8988T (cell line): Measurements from ENCODE around the gene SLC35D3.
"Not testable (repeated sequence)": the region's sequence is repeated elsewhere in the genome, so short reads cannot be mapped to it uniquely, and the experiment has no call there.

Experiments used
- DNase-seq: peaks from one replicate; pipeline ENCODE4 v3.0.0; 2011

Gene SLC35D3

GRCh38 chr6:136923116-136923953, 1.2 kb downstream of the SLC35D3 start:
- peak; percentile 29 for DNase-seq

GRCh38 chr6:136923954-136924673, 2.0 kb downstream of the SLC35D3 start:
- DNase-seq = peak; percentile 38

DNA sequence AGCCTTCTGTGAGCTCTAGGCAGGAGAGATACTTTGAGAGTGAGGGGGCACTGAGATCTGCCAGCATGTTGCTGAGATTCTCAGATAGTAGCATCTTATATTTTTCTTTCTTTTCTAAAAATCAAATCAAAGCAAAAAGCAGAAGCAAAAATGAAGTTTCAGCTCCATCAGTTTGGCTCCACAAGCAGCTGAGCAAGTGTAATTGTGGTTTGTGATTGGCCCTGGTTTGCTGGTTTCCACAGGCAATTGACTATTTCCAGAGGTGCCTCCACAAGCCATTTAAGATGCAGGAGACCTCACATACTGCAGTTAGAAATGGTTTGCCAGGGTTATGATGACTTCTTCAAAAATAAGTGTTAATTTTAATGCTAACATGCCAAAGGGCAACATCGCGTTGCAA, 4.3 kb downstream of the SLC35D3 start:
- DNase-seq = no peak

DNA sequence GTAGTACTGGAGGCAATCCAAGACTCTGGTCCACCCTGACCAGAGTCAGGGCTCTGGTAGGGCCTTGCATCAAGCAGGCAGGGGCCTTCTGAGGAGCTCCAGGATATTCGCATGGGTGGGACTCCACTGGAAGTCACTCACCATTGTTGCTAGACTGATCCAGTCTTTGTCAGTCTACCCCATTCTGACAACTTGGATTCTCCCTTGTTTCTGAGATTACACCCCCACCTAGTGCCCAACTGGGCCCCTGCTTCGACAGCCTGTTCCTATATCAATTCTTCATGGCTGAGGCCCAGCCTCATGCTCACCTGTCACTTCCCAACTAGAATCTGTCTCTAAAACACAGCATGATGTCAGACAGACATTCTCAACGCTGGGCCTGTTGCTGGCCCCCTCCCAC, 5.2 kb downstream of the SLC35D3 start:
- DNase-seq = peak; percentile 51

GRCh38 chr6:136930528-136930927, 8.4 kb downstream of the SLC35D3 start:
- DNase-seq = no peak

GRCh38 chr6:136932599-136932998, 10.5 kb downstream of the SLC35D3 start:
- no peak for DNase-seq

- no peak for DNase-seq
Measured at GRCh38 chr6:136945072-136945471, 23.0 kb downstream of the SLC35D3 start.

- DNase-seq = no peak
Measured at GRCh38 chr6:136945711-136946121, 23.6 kb downstream of the SLC35D3 start.

DNA sequence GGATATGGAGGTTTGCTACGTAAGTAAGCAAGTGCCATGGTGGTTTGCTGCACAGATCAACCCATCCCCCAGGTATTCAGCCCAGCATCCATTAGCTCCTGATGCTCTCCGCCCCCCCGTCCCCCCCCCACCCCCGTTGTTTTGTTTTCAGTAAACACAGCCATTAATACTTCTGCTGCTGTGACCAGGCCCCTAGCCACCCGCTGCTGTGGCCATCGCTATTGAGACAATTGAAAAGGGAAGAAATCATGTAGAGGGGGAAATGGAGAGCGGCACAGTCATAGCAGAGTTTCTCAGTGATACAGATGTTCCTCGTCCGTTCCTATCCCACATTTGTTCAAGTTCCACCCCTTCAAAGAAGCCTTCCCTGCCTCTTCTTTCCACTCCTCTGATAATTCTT, 24.9 kb downstream of the SLC35D3 start:
- DNase-seq = no peak

GRCh38 chr6:136949957-136950356, 27.9 kb downstream of the SLC35D3 start:
- DNase-seq = not testable (repeated sequence)

- no peak for DNase-seq
Measured at GRCh38 chr6:136950436-136951126, 28.5 kb downstream of the SLC35D3 start.

- no peak for DNase-seq
Measured at GRCh38 chr6:136952714-136953260, 30.7 kb downstream of the SLC35D3 start.

GRCh38 chr6:136955123-136955522, 33.0 kb downstream of the SLC35D3 start:
- DNase-seq = no peak

DNA sequence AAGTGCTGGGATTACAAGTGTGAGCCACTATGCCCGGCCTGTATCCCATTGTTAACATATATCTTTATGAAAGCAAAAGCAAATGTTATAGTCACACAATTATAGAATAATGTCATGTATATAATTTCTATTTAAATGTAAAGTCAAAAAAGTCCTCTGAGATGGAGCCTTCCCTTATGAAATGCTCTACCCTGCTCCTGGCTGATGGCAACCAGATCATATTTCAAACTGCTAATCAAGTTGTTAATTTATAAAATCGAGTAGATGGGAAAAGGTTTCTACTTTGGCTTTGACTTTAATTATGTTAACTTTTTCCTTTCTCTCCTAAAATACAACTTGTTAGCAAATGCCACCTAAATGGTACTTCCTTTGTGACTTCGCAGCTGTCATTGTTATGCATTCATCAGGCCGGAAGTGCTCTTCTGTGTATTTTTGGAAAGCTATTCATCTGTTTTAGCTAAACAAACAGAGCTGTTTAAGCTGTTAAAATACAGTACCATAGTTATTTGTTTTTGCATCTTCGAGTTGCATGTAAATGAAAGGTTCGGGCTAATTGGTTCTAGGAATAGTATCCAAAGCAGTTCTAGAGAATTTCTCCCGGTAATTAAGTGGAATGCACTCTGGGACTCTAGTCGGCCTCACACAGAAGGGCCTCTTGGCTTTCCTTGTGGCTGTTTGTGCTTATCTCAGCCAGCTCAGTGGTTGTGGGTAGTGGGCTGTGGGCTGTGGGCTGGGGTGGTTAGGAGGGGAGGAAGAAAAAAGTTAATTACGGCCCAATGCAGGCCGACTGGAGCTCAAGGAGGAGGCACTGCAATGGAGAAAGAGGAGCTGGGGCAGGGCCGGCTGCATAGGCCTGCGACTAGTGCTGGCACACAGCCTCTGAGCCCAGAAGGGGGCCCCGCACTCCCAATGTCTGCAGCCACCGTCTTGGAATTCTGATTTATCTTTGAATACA, 34.8 kb downstream of the SLC35D3 start:
- DNase-seq = no peak

DNA sequence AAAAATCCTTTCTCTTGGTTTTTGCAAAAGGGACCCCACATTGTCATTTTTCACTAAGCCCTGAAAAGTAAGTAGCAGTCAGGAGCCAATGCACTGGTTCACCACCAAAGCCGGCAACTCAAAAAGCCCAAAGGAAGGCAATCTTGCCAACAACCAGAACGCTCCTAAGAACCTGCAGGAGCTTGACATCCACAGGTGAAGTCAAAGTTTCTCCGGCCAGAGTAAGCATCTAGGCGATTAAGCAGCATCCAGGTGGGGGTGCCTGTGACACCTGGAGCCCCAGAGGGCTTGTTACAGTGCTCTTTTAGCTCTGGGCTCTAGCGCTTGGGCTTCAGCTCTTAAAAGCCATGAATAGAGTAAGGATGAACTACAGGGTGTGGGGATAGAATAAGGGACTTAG, 36.1 kb downstream of the SLC35D3 start:
- DNase-seq = no peak

- DNase-seq = no peak
Measured at GRCh38 chr6:136959471-136959891, 37.4 kb downstream of the SLC35D3 start.

DNA sequence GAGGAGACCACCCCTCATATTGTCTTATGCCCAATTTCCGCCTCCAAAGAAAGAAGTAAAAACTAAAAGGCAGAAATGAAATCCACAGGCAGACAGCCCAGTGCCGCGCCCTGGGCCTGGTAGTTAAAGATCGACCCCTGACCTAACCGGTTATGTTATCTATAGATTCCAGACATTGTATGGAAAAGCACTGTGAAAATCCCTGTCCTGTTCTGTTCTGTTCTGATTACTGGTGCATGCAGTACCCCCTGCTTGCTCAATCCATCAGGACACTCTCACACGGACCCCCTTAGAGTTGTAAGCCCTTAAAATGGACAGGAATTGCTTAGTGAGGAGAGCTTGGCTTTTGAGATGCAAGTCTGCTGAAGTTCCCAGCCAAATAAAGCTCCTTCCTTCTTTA, 37.8 kb downstream of the SLC35D3 start:
- DNase-seq = not testable (repeated sequence)

GRCh38 chr6:136960781-136961180, 38.7 kb downstream of the SLC35D3 start:
- no peak for DNase-seq

DNA sequence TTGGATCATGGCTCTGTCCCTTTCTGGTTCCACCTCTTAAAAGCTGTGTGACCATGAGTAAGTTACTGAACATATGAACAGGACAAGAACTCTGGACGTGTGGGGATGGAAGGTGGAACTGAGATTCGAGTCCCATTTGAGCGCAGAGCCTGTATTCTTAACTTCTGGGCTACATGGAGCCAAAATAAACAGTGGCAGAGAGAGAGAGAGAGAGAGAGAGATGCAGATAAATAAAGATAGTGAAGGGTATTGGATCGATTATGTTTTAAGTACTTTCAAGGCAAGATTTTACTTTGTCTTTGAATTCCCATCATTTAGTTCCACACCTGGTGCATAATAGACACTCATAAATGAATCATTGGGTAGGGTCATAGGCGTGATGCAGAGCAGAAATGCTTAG, 39.7 kb downstream of the SLC35D3 start:
- no peak for DNase-seq

DNA sequence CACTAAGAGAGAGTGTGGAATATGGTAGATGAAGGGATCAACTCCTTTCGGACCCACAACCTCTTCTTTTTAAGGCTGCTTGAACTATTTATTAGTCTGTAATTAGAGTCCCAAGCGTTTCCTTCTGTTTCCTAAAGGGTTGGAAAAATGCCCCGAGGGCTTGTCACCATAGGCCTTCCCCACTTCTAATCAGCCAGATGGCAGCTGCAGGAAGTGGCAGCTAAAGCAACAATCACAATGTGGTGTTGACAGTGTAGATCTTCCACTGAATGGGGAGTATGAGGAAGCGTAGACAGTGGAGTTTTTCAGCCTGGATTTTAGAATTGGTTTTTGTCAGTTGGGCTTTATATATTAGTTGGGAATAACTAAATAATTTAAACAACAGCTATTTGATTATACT, 40.6 kb downstream of the SLC35D3 start:
- DNase-seq = no peak

- DNase-seq = no peak
Measured at GRCh38 chr6:136963259-136963658, 41.2 kb downstream of the SLC35D3 start.

DNA sequence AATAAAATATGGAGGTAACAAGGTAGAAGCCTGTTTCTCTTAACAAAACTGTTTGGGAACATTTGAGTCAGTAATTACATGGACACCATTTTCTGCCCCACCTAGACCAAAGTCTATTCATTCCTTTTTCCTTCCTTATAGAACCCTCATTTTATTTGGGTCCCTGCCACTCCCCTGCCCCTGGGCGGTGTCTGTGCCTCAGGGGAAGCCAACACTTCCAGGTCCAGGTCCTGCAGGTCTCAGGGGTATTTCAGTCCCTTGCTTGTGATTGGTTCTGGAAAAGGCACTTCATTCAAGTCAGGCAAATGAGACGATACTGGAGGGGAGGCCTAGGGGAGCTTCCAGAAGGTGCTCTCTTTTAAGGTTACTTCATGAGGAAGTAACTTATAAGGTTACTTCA, 42.3 kb downstream of the SLC35D3 start:
- no peak for DNase-seq
